ENCODE measurements around the gene ADCY3.
"Not testable (repeated sequence)": the region's sequence is repeated elsewhere in the genome, so short reads cannot be mapped to it uniquely, and the experiment has no call there.

Gene ADCY3

GRCh38 chr2:24805811-24806660, 114.0 kb downstream of the ADCY3 start:
- not testable (repeated sequence) for DNase-seq

GRCh38 chr2:24800487-24800886, 119.5 kb downstream of the ADCY3 start:
- DNase-seq = not testable (repeated sequence)

GRCh38 chr2:24797644-24798043, 122.4 kb downstream of the ADCY3 start:
- DNase-seq = no peak

- no peak for DNase-seq
Measured at GRCh38 chr2:24793761-24794435, 126.1 kb downstream of the ADCY3 start.

- peak; percentile 95 to 98 for DNase-seq
Measured at GRCh38 chr2:24792874-24793760, 126.9 kb downstream of the ADCY3 start, which contains the start of the genes CENPO and PTRHD1. CENPO (plus strand) TSS chr2:24793425; CDS start chr2:24793920, 495 bp downstream. PTRHD1 (minus strand) TSS chr2:24793391; CDS start chr2:24793377, 14 bp downstream.

- no peak for DNase-seq
Measured at GRCh38 chr2:24792542-24792873, 127.5 kb downstream of the ADCY3 start.

GRCh38 chr2:24791452-24791851, 128.6 kb downstream of the ADCY3 start:
- no peak for DNase-seq

- no peak for DNase-seq
Measured at GRCh38 chr2:24788816-24789215, 131.2 kb downstream of the ADCY3 start.

- DNase-seq = no peak
Measured at GRCh38 chr2:24787532-24787931, 132.5 kb downstream of the ADCY3 start.

GRCh38 chr2:24785671-24786321, 134.2 kb downstream of the ADCY3 start:
- DNase-seq = no peak

- no peak for DNase-seq
Measured at GRCh38 chr2:24783641-24784040, 136.4 kb downstream of the ADCY3 start.

- DNase-seq = no peak
Measured at GRCh38 chr2:24779116-24779515, 140.9 kb downstream of the ADCY3 start.

GRCh38 chr2:24774373-24774772, 145.7 kb downstream of the ADCY3 start:
- DNase-seq = no peak

GRCh38 chr2:24771764-24772586, 148.1 kb downstream of the ADCY3 start:
- DNase-seq = no peak

- no peak for DNase-seq
Measured at GRCh38 chr2:24771061-24771460, 149.0 kb downstream of the ADCY3 start.

All from activated CD4-positive, alpha-beta T cell treated with anti-CD3 and anti-CD28 coated beads for 4 hours (primary cell).